ENCODE measurements around the gene CCDC122.

The CCDC122 gene

DNA sequence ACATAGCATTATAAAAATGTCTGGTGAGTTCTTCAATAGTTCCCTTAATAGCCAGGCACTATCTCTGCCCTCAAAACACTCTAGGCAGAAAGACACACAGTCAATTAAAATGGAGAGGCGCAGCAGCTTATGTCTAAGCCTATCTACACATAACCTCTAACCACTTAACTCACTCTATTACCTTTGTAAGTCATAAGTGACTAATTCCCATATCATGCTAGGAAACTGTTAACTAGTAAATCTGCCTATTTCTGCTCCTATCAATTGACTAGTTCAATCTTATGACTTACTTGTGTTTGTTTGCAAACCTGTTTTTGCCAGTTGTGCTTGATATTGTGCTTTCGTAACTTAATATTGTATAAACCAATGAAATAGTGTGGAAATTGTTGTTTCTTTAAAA is 3.2 kb downstream of the CCDC122 start:
- DNase-seq = no peak

GRCh38 chr13:43874504-43875092 is 4.9 kb downstream of the CCDC122 start:
- DNase-seq = peak; percentile 59

- no peak for DNase-seq
Observed at GRCh38 chr13:43872181-43872580, 7.4 kb downstream of the CCDC122 start.

DNA sequence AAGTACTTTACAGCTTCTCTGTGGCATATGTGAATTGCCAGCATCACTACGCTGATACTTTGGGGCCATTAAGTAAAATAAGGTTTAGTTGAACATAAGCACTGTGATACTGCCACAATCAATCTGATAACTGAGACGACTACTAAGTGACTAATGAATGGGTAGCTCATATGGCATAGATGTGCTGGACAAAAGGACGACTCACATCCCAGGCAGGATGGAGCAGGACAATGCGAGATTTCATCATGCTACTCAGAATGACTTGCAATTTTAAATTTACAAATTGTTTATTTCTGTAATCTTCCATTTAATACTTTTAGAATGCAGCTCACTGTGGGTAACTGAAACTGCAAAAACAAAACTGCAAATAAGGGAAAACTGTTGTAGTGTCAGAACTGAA is 13.6 kb downstream of the CCDC122 start:
- DNase-seq = peak; percentile 64

- no peak for DNase-seq
Observed at GRCh38 chr13:43864921-43865320, 14.6 kb downstream of the CCDC122 start.

- no peak for DNase-seq
Observed at GRCh38 chr13:43861863-43862262, 17.7 kb downstream of the CCDC122 start.

- no peak for DNase-seq
Observed at GRCh38 chr13:43852923-43853404, 26.6 kb downstream of the CCDC122 start.

DNA sequence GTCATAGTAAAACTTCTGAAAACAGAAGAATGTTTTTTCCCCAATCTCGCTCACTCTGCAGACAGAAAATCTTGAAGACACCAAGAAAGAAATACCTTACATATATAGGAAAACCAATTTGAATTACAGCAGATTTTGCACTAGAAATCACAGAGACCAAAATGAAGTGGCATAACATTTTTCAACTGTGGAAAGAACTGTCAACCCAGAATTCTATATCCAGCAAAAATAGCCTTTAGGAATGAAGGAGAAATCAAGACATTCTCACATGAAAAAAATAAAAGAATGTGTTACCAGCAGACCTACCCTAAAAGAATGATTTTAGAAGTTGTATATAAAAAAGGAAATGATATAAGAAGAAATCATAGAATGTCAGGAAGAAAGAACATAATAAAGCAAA is 28.7 kb downstream of the CCDC122 start:
- DNase-seq = no peak

- DNase-seq = peak; percentile 73
Observed at GRCh38 chr13:43848001-43848649, 31.4 kb downstream of the CCDC122 start.

- peak; percentile 59 for DNase-seq
Observed at GRCh38 chr13:43846496-43847158, 32.9 kb downstream of the CCDC122 start.

DNA sequence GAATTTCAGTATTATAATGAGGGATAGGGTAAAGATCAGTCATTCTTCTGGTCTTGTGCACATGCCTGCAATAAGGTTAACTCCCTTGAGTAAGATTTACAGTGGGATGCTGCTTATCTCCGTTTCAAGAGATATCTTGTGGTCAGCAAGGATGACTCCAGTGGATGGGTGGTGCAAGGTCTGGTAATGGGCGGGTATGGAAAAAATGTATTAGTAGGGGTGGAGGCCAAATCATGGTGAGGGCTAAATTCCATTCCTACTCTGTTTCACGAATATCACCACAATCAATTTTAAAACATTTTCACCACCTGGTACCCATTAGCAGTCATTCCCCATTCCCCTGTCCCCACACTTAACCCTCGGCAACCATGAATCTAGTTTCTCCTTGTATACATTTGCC is 40.6 kb downstream of the CCDC122 start:
- DNase-seq = no peak

DNA sequence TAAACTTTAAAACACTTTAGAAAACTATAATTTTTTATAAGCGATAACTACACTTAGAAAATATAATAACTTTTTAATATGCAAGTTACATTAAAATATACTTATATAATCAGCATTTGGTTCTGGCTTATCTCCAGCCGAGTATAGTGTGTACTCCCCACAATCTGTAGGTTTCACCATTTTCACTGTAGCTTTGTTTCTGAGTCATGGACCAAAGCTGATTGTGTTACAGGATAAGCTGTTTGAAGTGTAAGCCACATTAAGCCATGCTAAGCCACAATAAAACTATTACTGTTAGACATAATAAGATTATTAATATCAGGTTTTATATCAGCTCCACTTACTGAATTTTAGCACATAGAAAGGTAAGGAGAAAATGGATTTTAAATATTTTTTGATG is 43.8 kb downstream of the CCDC122 start:
- no peak for DNase-seq

GRCh38 chr13:43831088-43831487 is 48.5 kb downstream of the CCDC122 start:
- DNase-seq = peak; percentile 73

GRCh38 chr13:43830497-43830881 is 49.1 kb downstream of the CCDC122 start:
- DNase-seq = peak; percentile 93

GRCh38 chr13:43824656-43825055 is 54.9 kb downstream of the CCDC122 start:
- DNase-seq = peak; percentile 63

- DNase-seq = no peak
Observed at GRCh38 chr13:43822969-43823368, 56.6 kb downstream of the CCDC122 start.

- no peak for DNase-seq
Observed at GRCh38 chr13:43816401-43816889, 63.1 kb downstream of the CCDC122 start.

DNA sequence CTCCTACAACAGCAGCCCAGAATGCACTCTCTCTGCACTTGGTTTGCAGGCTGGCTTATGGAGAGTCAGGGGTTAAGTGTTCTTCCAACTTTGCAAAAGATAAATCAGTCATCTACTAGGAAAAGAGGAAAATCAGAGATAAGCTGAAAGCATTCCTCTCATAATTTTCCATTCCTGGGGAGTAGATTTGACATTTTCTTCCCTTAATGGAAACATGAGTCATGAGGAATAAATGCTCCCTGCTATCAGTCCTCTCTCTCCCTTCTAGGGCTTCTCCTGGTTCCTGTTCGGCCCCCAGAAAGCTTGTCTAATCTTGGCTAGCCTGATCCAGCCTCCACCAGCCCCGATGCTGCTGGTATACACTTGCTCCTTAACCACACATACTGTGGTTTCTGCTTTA is 64.3 kb downstream of the CCDC122 start:
- DNase-seq = peak; percentile 60

DNA sequence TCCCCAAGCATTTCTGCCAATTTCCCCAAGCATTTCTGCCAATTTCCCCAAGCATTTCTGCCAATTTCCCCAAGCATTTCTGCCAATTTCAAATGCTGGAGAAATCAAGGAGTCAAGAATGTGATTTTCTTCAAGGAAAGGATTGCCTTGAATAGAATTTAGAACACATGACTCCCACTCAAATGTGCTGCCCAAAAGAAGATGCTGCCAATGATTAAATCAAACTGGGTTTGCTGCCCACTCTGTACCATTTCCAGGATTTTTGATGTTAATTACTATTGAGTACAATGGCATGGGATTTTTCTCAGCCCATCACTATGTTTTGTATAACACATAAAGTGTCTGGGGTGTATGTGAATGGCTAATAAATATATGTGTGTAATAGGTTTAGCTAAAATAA is 70.9 kb downstream of the CCDC122 start:
- DNase-seq = no peak

- DNase-seq = no peak
Observed at GRCh38 chr13:43805681-43806128, 73.8 kb downstream of the CCDC122 start.

- peak; percentile 91 for DNase-seq
Observed at GRCh38 chr13:43805071-43805468, 74.5 kb downstream of the CCDC122 start.

DNA sequence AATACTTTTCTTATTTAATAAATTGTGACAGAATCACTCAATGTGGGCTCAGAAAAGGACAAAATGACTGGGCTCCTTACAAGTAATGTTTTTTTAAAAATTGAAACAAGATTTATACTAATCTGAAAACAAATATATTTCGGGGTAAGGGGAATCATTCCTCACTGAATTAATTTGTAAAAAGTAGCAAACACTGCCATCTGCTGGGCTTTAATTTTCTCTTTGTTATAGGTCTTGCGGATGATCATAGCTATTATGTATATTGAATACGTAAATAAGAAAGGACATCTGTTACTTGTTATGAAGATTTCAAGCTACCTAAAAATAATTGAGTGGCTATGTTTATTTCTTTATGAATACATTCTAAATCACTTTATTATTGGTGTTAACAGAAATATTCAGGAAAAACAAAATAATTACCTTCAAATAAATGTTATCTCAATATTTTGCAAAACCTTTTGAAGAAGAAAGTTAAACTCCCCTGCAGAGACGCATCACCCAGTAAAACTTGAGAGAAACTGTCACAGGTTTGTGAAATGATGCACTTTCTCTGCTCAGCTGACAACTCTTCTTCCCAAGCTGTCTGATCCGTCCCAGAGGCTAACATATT is 75.0 kb downstream of the CCDC122 start:
- DNase-seq = peak; percentile 74

DNA sequence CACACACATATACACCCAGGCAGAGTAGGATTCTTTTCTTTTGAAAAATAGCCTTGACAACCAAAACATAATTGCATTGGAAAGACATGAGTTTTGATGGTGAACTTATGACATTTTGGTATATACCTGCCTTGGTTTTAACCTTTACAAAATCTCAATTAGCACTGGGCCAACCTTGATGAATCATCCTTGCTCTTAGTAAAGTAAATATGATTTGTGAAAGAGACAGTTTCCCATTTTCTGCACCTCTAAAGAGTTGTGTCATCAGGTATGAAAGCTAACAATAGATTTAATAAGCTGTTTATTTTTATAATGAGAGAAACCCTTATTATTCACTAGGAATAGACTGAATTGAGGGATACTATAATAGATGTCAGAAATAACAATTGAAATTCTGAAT is 77.0 kb downstream of the CCDC122 start:
- DNase-seq = no peak

DNA sequence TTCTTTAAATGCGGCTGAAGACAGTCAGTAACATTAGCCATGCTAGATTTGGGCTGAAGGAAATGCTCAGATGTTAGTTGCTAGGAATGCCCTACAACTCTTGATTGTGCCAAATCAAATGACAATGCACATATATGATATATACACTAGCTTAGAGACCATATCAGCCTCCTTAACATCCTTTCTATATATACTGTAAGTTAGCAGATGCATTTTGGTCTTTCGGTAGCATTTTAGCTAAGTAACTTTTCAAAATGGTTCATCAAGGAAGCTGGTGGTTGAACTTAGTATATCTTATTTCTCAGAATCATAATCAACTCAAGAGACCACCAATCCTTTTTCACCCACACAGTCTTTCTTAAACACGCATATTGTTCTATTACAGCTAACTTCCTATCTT is 78.7 kb downstream of the CCDC122 start:
- DNase-seq = no peak
